HEK293 (cell line): ENCODE results near the gene UPB1.

Source experiments
- MZF1 ChIP-seq: fragments of 450-650 bp; formaldehyde crosslinking; IDR thresholded peaks from 2 replicates; pipeline ENCODE4 v1.5.1; 2017; ENCODE audit warnings: missing biosample characterization, missing genetic modification characterization, borderline replicate concordance
- SP2 ChIP-seq: fragments of 450-650 bp; formaldehyde crosslinking; IDR thresholded peaks from 2 replicates; pipeline ENCODE4 v1.5.1; 2016; ENCODE audit warnings: missing biosample characterization, missing genetic modification characterization
- TCF7L2 ChIP-seq: IDR thresholded peaks from 2 replicates; pipeline ENCODE4 v1.6.1; 2011; ENCODE audit warnings: low read depth, mild to moderate bottlenecking, inconsistent platforms, low read length, moderate library complexity, borderline replicate concordance
- YY1 ChIP-seq: fragments of 450-650 bp; formaldehyde crosslinking; IDR thresholded peaks from 2 replicates; pipeline ENCODE4 v1.5.1; 2018; ENCODE audit warnings: missing biosample characterization, missing genetic modification characterization
- ZBTB1 ChIP-seq: fragments of 450-650 bp; formaldehyde crosslinking; IDR thresholded peaks from 2 replicates; pipeline ENCODE4 v1.5.1; 2016; ENCODE audit warnings: missing biosample characterization, missing genetic modification characterization
- ZNF174 ChIP-seq: fragments of 450-650 bp; formaldehyde crosslinking; IDR thresholded peaks from 2 replicates; pipeline ENCODE4 v1.5.0; 2017; ENCODE audit warnings: missing biosample characterization, mild to moderate bottlenecking, missing genetic modification characterization
- ZNF660 ChIP-seq: fragments of 450-650 bp; IDR thresholded peaks from 2 replicates; pipeline ENCODE4 v1.5.1; 2018; ENCODE audit warnings: missing biosample characterization, mild to moderate bottlenecking, missing genetic modification characterization
- TF ChIP-seq, protein P1 (sequence below): fragments of 450-650 bp; formaldehyde crosslinking; IDR thresholded peaks from 2 replicates; pipeline ENCODE4 v1.5.1; 2016; ENCODE audit warnings: missing biosample characterization, missing genetic modification characterization
- TF ChIP-seq, protein P2 (sequence below): sonication (generic); formaldehyde crosslinking; IDR thresholded peaks from 2 replicates; pipeline ENCODE4 v1.8.1; 2022; ENCODE audit warnings: mild to moderate bottlenecking, moderate library complexity, missing genetic modification reagents
- TF ChIP-seq, protein P3 (sequence below): fragments of 450-650 bp; formaldehyde crosslinking; IDR thresholded peaks from 2 replicates; pipeline ENCODE4 v1.5.1; 2016; ENCODE audit warnings: missing biosample characterization, missing genetic modification characterization

DNA sequence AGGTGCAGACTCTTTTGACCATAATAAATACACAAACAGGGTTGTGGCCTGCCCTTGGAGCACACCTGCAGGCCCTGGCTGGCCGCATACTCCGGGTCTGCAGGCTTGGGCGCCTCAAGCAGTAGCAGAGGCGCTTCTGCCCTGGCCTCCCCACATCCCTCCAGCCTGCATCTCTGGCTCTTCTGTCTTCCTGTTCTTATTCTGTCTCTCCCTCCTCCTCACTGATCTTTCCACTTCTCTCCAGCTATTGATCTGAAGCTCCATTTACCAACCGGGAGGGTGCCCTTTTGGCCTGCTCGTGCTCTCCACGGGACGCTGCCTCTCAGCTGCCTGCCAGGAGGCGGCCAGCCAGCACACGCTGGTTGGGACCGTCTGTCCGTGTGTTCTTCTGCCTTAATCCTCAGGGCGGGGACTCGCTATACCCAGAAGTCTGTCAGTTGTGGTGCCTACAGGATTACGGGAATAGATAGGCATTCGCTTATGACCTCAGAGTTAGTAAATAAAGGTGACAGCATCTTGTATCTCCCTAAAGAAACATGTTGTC, 5.2 kb downstream of the UPB1 start:
- TF ChIP-seq, protein P1, sequence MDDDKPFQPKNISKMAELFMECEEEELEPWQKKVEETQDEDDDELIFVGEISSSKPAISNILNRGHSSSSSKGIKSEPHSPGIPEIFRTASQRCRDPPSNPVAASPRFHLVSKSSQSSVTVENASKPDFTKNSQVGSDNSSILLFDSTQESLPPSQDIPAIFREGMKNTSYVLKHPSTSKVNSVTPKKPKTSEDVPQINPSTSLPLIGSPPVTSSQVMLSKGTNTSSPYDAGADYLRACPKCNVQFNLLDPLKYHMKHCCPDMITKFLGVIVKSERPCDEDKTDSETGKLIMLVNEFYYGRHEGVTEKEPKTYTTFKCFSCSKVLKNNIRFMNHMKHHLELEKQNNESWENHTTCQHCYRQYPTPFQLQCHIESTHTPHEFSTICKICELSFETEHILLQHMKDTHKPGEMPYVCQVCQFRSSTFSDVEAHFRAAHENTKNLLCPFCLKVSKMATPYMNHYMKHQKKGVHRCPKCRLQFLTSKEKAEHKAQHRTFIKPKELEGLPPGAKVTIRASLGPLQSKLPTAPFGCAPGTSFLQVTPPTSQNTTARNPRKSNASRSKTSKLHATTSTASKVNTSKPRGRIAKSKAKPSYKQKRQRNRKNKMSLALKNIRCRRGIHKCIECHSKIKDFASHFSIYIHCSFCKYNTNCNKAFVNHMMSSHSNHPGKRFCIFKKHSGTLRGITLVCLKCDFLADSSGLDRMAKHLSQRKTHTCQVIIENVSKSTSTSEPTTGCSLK (tag by site-specific recombination) = no peak
- TF ChIP-seq, protein P2, sequence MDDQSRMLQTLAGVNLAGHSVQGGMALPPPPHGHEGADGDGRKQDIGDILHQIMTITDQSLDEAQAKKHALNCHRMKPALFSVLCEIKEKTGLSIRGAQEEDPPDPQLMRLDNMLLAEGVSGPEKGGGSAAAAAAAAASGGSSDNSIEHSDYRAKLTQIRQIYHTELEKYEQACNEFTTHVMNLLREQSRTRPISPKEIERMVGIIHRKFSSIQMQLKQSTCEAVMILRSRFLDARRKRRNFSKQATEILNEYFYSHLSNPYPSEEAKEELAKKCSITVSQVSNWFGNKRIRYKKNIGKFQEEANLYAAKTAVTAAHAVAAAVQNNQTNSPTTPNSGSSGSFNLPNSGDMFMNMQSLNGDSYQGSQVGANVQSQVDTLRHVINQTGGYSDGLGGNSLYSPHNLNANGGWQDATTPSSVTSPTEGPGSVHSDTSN (CRISPR knock-in tag) = no peak
- TF ChIP-seq, protein P3, sequence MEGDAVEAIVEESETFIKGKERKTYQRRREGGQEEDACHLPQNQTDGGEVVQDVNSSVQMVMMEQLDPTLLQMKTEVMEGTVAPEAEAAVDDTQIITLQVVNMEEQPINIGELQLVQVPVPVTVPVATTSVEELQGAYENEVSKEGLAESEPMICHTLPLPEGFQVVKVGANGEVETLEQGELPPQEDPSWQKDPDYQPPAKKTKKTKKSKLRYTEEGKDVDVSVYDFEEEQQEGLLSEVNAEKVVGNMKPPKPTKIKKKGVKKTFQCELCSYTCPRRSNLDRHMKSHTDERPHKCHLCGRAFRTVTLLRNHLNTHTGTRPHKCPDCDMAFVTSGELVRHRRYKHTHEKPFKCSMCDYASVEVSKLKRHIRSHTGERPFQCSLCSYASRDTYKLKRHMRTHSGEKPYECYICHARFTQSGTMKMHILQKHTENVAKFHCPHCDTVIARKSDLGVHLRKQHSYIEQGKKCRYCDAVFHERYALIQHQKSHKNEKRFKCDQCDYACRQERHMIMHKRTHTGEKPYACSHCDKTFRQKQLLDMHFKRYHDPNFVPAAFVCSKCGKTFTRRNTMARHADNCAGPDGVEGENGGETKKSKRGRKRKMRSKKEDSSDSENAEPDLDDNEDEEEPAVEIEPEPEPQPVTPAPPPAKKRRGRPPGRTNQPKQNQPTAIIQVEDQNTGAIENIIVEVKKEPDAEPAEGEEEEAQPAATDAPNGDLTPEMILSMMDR (tag by site-specific recombination) = no peak
- TF ChIP-seq ZNF660 (tag by site-specific recombination) (no peak), ZNF174 (tag by site-specific recombination) (no peak), ZBTB1 (tag by site-specific recombination) (no peak), SP2 (no peak), YY1 (tag by site-specific recombination) (no peak), TCF7L2 (no peak), MZF1 (no peak)
